HG02588 (cell line): ENCODE data around the gene ABCD3.
"Not testable (repeated sequence)": the region's sequence is repeated elsewhere in the genome, so short reads cannot be mapped to it uniquely, and the experiment has no call there.

Experiments
- ATAC-seq: cut with Tn5 transposase; IDR thresholded peaks from one replicate; pipeline ENCODE4 v1.9.1; 2021; ENCODE audit warnings: mild to moderate bottlenecking, moderate library complexity; ENCODE audit not compliant: unreplicated experiment

The ABCD3 gene

GRCh38 chr1:94544706-94545490 is 126.7 kb downstream of the ABCD3 start:
- no peak for ATAC-seq

- ATAC-seq: no peak
Observed at GRCh38 chr1:94549706-94550105, 131.5 kb downstream of the ABCD3 start.

GRCh38 chr1:94550396-94550795 is 132.2 kb downstream of the ABCD3 start:
- ATAC-seq: no peak

- ATAC-seq: no peak
Observed at GRCh38 chr1:94550800-94551241, 132.6 kb downstream of the ABCD3 start.

GRCh38 chr1:94551449-94551848 is 133.3 kb downstream of the ABCD3 start:
- ATAC-seq: no peak

GRCh38 chr1:94552071-94552586 is 133.9 kb downstream of the ABCD3 start:
- ATAC-seq: no peak

- ATAC-seq: no peak
Observed at GRCh38 chr1:94553323-94553730, 135.1 kb downstream of the ABCD3 start.

GRCh38 chr1:94553931-94554330 is 135.7 kb downstream of the ABCD3 start:
- ATAC-seq: no peak

GRCh38 chr1:94554580-94554979 is 136.4 kb downstream of the ABCD3 start:
- no peak for ATAC-seq

GRCh38 chr1:94555091-94555490 is 136.9 kb downstream of the ABCD3 start:
- no peak for ATAC-seq

- ATAC-seq: no peak
Observed at GRCh38 chr1:94559921-94560320, 141.7 kb downstream of the ABCD3 start.

- ATAC-seq: no peak
Observed at GRCh38 chr1:94560333-94560732, 142.1 kb downstream of the ABCD3 start.

- ATAC-seq: no peak
Observed at GRCh38 chr1:94562519-94563260, 144.5 kb downstream of the ABCD3 start.

GRCh38 chr1:94565901-94566300 is 147.7 kb downstream of the ABCD3 start:
- ATAC-seq: no peak

- not testable (repeated sequence) for ATAC-seq
Observed at GRCh38 chr1:94566436-94566835, 148.2 kb downstream of the ABCD3 start.

GRCh38 chr1:94567975-94568607 is 149.9 kb downstream of the ABCD3 start:
- not testable (repeated sequence) for ATAC-seq
